Fibroblast of skin of back (primary cell): ENCODE measurements around the gene SRGAP2C. TPM values are rescaled to one million over a fixed set of nuclear protein-coding genes. Genes with fewer than 3 reads are reported as not detected.
"Not testable (repeated sequence)": the region's sequence is repeated elsewhere in the genome, so short reads cannot be mapped to it uniquely, and the experiment has no call there.

Source experiments
- DNase-seq: peaks from one replicate; pipeline ENCODE4 v3.0.0-alpha.2; 2013
- polyA plus RNA-seq, 2 experiments: library from polyadenylated mRNA; unstranded; fragments of 120-200 nt; gene quantifications; one replicate each; pipeline ENCODE4 v1.2.1, GENCODE V29; 2013; ENCODE audit not compliant: insufficient read length in 2 of 2

The SRGAP2C gene
- polyA plus RNA-seq (2013, experiment 1 of 2; ENCODE audit: insufficient read length): 13.8 TPM
- polyA plus RNA-seq (2013, experiment 2 of 2; ENCODE audit: insufficient read length): 10.2 TPM

- DNase-seq: peak; percentile 99
These were observed at the start of gene SRGAP2C, which contains the start of gene FAM72B for GRCh38 chr1:121184290-121185127. Gene SRGAP2C (plus strand): TSS chr1:121184975. CDS start chr1:121187447, 2,472 bp downstream. Gene FAM72B (minus strand): TSS chr1:121184340. CDS start chr1:121183489, 851 bp downstream.

DNA sequence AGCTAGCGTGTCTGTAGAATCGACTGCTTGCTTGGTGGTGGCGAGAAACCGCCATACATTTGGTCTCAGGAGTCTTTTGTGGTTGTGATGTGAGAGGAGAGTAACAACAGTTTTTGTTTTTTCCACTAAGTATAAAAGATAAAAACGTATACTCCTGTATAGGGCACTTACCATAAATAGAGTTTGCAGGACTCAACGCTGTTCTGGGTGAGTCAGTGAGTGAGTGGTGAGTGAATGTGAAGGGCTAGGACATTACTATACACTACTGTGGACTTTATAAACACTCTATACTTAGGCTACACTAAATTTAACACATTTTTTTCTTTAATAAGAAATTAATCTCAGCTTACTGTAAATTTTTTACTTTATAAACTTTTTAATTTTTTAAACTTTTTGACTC is 44.4 kb upstream of the SRGAP2C start:
- not testable (repeated sequence) for DNase-seq

- DNase-seq: not testable (repeated sequence)
These were observed 36.1 kb upstream of the SRGAP2C start for GRCh38 chr1:121148489-121149190.

DNA sequence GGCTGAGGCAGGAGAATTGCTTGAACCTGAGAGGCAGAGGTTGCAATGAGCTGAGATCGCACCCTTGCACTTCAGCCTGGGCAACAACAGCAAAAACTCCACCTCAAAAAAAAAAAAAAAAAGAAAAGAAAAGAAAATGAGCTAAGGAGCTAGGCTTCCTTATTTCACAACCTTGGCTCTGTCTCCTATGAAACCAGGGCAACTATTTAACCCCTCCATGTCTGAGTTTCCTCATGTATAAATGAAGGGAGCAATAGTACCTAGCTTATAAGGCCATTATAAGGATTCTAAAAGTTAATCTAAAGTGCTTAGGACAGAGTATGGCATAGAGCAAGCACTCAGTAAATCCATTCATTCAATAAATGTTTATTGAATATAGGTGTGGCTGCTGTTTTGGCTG is 33.5 kb upstream of the SRGAP2C start:
- DNase-seq: not testable (repeated sequence)

- not testable (repeated sequence) for DNase-seq
These were observed 32.0 kb upstream of the SRGAP2C start for GRCh38 chr1:121152788-121153187.

GRCh38 chr1:121154811-121155210 is 30.0 kb upstream of the SRGAP2C start:
- not testable (repeated sequence) for DNase-seq

- DNase-seq: peak; percentile 31
These were observed 29.0 kb upstream of the SRGAP2C start for GRCh38 chr1:121155671-121156358.

GRCh38 chr1:121156958-121157603 is 27.7 kb upstream of the SRGAP2C start:
- DNase-seq: not testable (repeated sequence)

DNA sequence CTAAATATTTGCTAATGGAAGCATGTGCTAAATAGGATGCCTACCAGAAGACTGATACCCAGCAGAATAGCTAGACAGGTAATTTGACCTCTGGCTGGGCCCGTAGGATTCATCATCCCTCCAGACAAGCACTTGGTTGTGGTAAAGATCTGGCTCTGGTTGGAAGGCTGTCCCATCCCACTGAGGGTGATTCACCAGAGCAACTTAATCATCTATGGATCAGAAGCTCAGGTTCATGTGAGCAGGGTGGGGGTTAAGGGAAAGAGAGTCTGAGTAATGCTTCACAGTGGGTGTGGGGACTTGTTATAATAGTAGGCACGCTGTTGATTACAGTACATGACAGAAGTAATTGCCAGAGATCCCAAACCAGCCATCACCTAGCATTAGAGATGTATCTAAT is 27.2 kb upstream of the SRGAP2C start:
- DNase-seq: not testable (repeated sequence)

GRCh38 chr1:121160118-121160517 is 24.7 kb upstream of the SRGAP2C start:
- DNase-seq: not testable (repeated sequence)

- DNase-seq: not testable (repeated sequence)
These were observed 23.4 kb upstream of the SRGAP2C start for GRCh38 chr1:121161199-121161901.

DNA sequence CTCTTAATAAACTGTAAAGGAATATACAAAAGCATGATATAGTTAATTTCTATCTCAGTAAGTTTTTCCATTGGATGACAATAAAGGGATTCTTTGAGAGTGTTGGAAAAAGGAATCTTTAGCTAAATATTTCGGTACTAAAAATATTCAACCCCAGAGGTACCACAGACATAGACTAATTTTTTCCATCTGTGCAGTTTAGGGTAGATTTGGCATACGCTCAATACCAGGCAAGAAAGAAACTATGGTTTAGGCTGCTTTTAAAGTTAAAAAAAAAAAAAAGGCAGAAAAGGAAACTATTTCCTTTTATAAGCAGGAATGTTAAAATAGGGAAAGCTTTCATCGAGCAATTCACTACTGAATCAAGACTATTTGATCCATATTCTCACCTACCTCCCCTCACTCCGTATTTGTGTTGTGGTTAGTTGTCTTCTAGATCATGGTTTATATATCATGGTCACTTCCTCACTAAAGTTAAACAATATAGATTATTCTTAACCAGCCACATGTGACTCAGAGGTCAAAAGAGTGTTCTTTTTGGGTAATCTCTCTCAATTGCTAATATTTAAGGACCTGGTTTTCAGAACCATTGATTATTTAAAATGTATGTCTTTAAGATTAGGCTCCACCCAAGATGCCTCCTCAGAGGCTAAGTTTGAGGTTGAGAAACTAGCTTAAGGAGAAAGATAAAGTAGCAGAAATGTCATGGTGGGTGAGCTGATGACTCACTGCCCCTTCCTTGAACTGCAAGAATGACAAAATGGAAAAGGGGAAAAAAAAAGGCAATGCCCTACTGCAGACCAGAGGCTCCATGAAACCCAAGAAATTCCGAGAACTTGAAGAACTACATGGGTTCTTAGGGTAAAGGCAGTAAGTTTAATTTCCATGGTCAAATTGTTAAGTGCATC is 20.7 kb upstream of the SRGAP2C start:
- peak; percentile 73 for DNase-seq

- DNase-seq: not testable (repeated sequence)
These were observed 19.5 kb upstream of the SRGAP2C start for GRCh38 chr1:121165296-121165695.

GRCh38 chr1:121167225-121167738 is 17.5 kb upstream of the SRGAP2C start:
- DNase-seq: not testable (repeated sequence)

DNA sequence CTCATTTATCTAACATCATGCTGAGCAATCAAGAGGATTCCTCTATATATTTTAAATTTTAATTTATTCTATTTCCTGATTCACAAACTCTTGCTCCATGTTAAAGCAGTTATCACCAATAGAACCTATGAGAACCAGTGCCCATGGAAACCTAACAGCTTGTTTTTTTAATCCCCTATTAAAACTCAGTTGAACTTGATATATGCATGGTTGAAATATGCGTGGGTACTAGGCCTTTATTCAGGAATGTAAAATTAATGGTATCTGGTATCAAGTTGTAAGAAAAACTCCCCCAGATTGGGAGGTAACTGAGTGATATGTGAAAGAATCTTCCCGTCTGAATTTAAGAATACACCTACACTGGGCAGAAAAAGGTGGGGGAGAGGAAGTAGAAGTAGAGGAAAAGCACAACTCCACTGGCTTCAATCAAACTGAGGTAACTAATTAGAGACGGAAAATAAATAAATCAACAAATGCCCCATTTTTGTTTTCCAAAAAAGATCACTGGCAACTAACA is 16.6 kb upstream of the SRGAP2C start:
- DNase-seq: not testable (repeated sequence)

DNA sequence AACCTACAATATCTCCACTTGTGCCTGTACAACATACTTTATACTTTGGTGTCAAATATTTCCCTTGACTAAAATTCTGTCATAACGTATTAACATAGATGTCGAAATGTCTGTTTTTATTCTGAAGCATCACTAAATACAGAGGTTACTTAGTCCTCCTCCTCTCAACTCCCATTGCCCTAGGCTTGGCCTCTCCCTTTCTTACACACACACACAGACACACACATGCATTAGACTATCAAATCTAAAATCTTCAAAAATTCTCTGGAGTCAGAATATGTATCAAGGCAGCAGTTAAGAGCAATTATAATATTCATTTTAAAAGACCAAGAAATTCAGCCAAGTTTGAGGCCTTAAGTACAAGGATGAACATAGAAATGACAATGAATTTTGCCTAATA is 8.1 kb upstream of the SRGAP2C start:
- DNase-seq: not testable (repeated sequence)

DNA sequence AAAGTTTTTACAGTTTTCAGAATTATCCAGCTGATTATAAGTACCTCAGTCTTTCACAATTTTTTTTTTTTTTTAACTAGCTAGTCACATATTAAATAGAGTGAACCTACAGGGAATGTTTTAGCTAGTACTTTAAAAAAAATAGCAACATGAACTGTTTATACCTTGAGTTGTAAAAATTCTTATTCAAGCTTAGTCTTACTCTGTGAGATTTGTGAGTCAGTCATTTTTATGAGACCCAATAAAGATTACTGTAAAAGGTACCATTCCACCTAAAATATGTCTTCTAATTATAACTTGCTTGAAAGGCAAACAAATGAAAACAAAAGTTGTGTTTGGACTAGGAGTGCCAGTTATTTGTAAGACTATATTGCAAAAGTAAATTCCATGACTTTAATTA is 6.6 kb upstream of the SRGAP2C start:
- DNase-seq: not testable (repeated sequence)

- DNase-seq: peak; percentile 22
These were observed 908 bp upstream of the SRGAP2C start for GRCh38 chr1:121183867-121184266.

DNA sequence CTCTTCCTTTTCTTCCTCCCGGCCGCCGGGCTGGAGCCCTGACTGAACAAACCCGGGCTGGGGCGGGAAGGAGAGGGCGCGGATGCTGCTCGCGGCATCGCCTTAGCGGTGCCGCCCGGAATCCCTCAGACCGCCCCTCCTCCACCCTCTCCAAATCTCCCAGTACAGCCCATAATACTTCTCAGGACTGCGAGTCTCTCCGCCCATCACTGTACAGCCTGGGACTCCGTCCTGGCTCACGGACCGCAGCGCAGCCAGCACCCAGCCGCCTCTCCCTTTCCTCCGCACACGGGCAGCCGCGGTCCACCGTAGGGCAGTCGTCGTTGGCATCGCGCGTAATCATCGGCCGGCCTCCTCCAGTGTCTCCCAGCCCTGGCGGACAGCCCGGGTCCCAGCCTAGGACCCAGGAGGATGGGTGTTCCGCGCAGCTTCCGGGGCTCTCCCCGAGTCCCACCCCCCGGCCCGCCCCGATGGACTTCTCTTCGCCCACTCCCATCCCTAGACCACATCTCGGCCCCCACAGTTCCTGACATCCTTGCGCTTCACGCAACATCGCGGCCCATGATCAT is 449 bp downstream of the SRGAP2C start:
- not testable (repeated sequence) for DNase-seq
